H1 (cell line): ENCODE measurements around the gene CORT.
"Not testable (repeated sequence)": the region's sequence is repeated elsewhere in the genome, so short reads cannot be mapped to it uniquely, and the experiment has no call there.

ENCODE experiments used
- CTCF ChIP-seq, 3 experiments: IDR thresholded peaks; 1 replicate in 2 of 3; 2 replicates in 1 of 3; pipeline versions ENCODE4 v1.5.1 to v1.6.1; 2011; ENCODE audit warnings: low read length in 3 of 3, mild to moderate bottlenecking in 3 of 3, inconsistent platforms in 2 of 3, low read depth in 1 of 3, moderate library complexity in 1 of 3; ENCODE audit not compliant: insufficient read depth in 1 of 3; ENCODE audit errors: control extremely low read depth in 1 of 3
- HDAC6 ChIP-seq: IDR thresholded peaks from one replicate; pipeline ENCODE4 v1.7.1; 2012; ENCODE audit warnings: low read depth, mild to moderate bottlenecking, inconsistent platforms, low read length, moderate library complexity
- POLR2A ChIP-seq, 2 experiments: IDR thresholded peaks; 1 replicate in 1 of 2; 2 replicates in 1 of 2; pipeline ENCODE4 v1.6.1; 2011; ENCODE audit warnings: low read depth in 2 of 2, low read length in 2 of 2, mild to moderate bottlenecking in 2 of 2; ENCODE audit errors: control extremely low read depth in 1 of 2

- not testable (repeated sequence) for TF ChIP-seq CTCF (IDR thresholded peaks at IDR 0.05; ENCODE audit: control extremely low read depth in 1 of 3, insufficient read depth in 1 of 3, low read depth in 1 of 3, low read length in 3 of 3); POLR2A (IDR thresholded peaks at IDR 0.05; ENCODE audit: control extremely low read depth in 1 of 2, low read depth in 2 of 2, low read length in 2 of 2); HDAC6
Measured at GRCh38 chr1:10425826-10426534, 23.9 kb upstream of the CORT start.
